Tibial artery (tissue), 4 donors: ENCODE measurements around the gene CHRDL2.
"Not testable (repeated sequence)": the region's sequence is repeated elsewhere in the genome, so short reads cannot be mapped to it uniquely, and the experiment has no call there.

Experiments used
- DNase-seq, 2 donors: peaks; one replicate each; pipeline ENCODE4 v3.0.0-alpha.2; 2019
- H3K27ac ChIP-seq, 2 donors: fragments of 200-600 bp; sonication (generic) in 1 of 2; 1 replicate in 1 of 2; 2 replicates in 1 of 2; pipeline ENCODE4 v1.5.1; 2018 to 2019; ENCODE audit warnings: mild to moderate bottlenecking in 1 of 2
- H3K27me3 ChIP-seq, 2 donors: fragments of 200-600 bp; sonication (generic) in 1 of 2; one replicate each; pipeline versions ENCODE4 v1.5.1 to v1.6.0; 2016 to 2019
- H3K36me3 ChIP-seq, 3 donors: fragments of 200-600 bp; sonication (generic) in 2 of 3; one replicate each; pipeline ENCODE4 v1.5.1; 2016 to 2019; ENCODE audit warnings: mild to moderate bottlenecking in 2 of 3
- H3K4me1 ChIP-seq, 4 donors: fragments of 200-600 bp; sonication (generic) in 2 of 4; 1 replicate in 3 of 4; 2 replicates in 1 of 4; pipeline ENCODE4 v1.5.1; 2016 to 2019
- H3K4me3 ChIP-seq, 2 donors: fragments of 200-600 bp; sonication (generic) in 1 of 2; 1 replicate in 1 of 2; 2 replicates in 1 of 2; pipeline ENCODE4 v1.5.1; 2018 to 2019; ENCODE audit warnings: mild to moderate bottlenecking in 2 of 2
- H3K9me3 ChIP-seq, 3 donors: fragments of 200-600 bp; sonication (generic) in 1 of 3; one replicate each; pipeline ENCODE4 v1.5.1; 2016 to 2019
- CTCF ChIP-seq, 2 experiments: fragments of 200-600 bp in 1 of 2; fragments of 450-650 bp in 1 of 2; IDR thresholded peaks; one replicate each; pipeline ENCODE4 v1.5.1; 2017 to 2019; ENCODE audit warnings: antibody characterized with exemption in 2 of 2, mild to moderate bottlenecking in 1 of 2, moderate library complexity in 1 of 2
- intact Hi-C: fragments of 100-400 bp; cut with DNase I; formaldehyde crosslinking; loops from one replicate; pipeline ENCODE4 v1.15.0; 2023; ENCODE audit warnings: low total_unique reads

The CHRDL2 gene

GRCh38 chr11:74766905-74767304 is 35.7 kb upstream of the CHRDL2 start:
- H3K9me3 ChIP-seq, result no peaks in the 10 kb centered on the region
- intact Hi-C loops, result no loop called here
- no peak overlapping the region for H3K27ac ChIP-seq
- H3K27me3 ChIP-seq, result no peaks in the 10 kb centered on the region
- DNase-seq, result no peak
- H3K36me3 ChIP-seq, result peaks cover 0 to 4% (median 0%) of the 10 kb centered on the region in 3 donors
- no peak overlapping the region for H3K4me3 ChIP-seq
- peaks cover 0 to 9% (median 0%) of the 10 kb centered on the region in 4 donors for H3K4me1 ChIP-seq
- TF ChIP-seq CTCF (IDR thresholded peaks at IDR 0.05), result no peak

- H3K27ac ChIP-seq, result no peak overlapping the region
Measured at GRCh38 chr11:74756571-74756970, 25.3 kb upstream of the CHRDL2 start.

GRCh38 chr11:74755395-74755995 is 24.3 kb upstream of the CHRDL2 start:
- DNase-seq, result no peak
- H3K4me1 ChIP-seq, result peaks cover 0 to 42% (median 17%) of the 10 kb centered on the region in 4 donors
- intact Hi-C loops, result no loop called here

More at GRCh38 chr11:74756571-74756970, 25.3 kb upstream of the CHRDL2 start:
- H3K36me3 ChIP-seq, result no peaks in the 10 kb centered on the region
- intact Hi-C loops, result no loop called here
- DNase-seq, result no peak
- no peaks in the 10 kb centered on the region for H3K9me3 ChIP-seq
- peaks cover 0 to 32% (median 17%) of the 10 kb centered on the region in 4 donors for H3K4me1 ChIP-seq
- H3K27me3 ChIP-seq, result no peaks in the 10 kb centered on the region
- H3K4me3 ChIP-seq, result no peak overlapping the region
- no peak for TF ChIP-seq CTCF (IDR thresholded peaks at IDR 0.05)

GRCh38 chr11:74754507-74755252 is 23.5 kb upstream of the CHRDL2 start:
- no peak for DNase-seq
- TF ChIP-seq CTCF (IDR thresholded peaks at IDR 0.05), result no peak
- intact Hi-C loops, result no loop called here
- Histone ChIP-seq H3K4me3 (no peak overlapping the region), H3K27ac (no peak overlapping the region), H3K27me3 (no peaks in the 10 kb centered on the region), H3K4me1 (peaks cover 0 to 49% (median 21%) of the 10 kb centered on the region in 4 donors), H3K9me3 (no peaks in the 10 kb centered on the region), H3K36me3 (no peaks in the 10 kb centered on the region)

More at GRCh38 chr11:74755395-74755995, 24.3 kb upstream of the CHRDL2 start:
- no peak for TF ChIP-seq CTCF (IDR thresholded peaks at IDR 0.05)
- Histone ChIP-seq H3K27me3 (no peaks in the 10 kb centered on the region), H3K36me3 (no peaks in the 10 kb centered on the region), H3K9me3 (no peaks in the 10 kb centered on the region), H3K27ac (no peak overlapping the region), H3K4me3 (no peak overlapping the region)

- DNase-seq, result no peak
- H3K4me1 ChIP-seq, result peaks cover 0 to 64% (median 32%) of the 10 kb centered on the region in 4 donors
- H3K36me3 ChIP-seq, result no peaks in the 10 kb centered on the region
- no peak for TF ChIP-seq CTCF (IDR thresholded peaks at IDR 0.05)
- no peaks in the 10 kb centered on the region for H3K9me3 ChIP-seq
- no peaks in the 10 kb centered on the region for H3K27me3 ChIP-seq
- H3K27ac ChIP-seq, result no peak overlapping the region
- intact Hi-C loops, result no loop called here
- H3K4me3 ChIP-seq, result no peak overlapping the region
Measured at GRCh38 chr11:74751303-74751702, 20.1 kb upstream of the CHRDL2 start.

GRCh38 chr11:74750598-74750997 is 19.4 kb upstream of the CHRDL2 start:
- H3K27me3 ChIP-seq, intact Hi-C loops, DNase-seq, H3K27ac ChIP-seq, H3K4me3 ChIP-seq, H3K9me3 ChIP-seq, H3K36me3 ChIP-seq: not testable (repeated sequence)
- peaks cover 0 to 60% (median 32%) of the 10 kb centered on the region in 4 donors for H3K4me1 ChIP-seq
